SK-N-SH treated with all-trans-retinoic acid at 6 μM for 48 hours (cell line): ENCODE data around the gene TRIM13.

Experiments used
- ARNTL ChIP-seq: fragments of 450-650 bp; formaldehyde crosslinking; IDR thresholded peaks from 2 replicates; pipeline ENCODE4 v1.5.0; 2020; ENCODE audit warnings: low read depth, mild to moderate bottlenecking, moderate library complexity, borderline replicate concordance
- ESRRG ChIP-seq: fragments of 250-450 bp; sonication (Bioruptor Pico); IDR thresholded peaks from 2 replicates; pipeline ENCODE4 v1.6.1; 2021; ENCODE audit warnings: mild to moderate bottlenecking
- GLIS3 ChIP-seq: fragments of 250-450 bp; sonication (Bioruptor Pico); IDR thresholded peaks from 2 replicates; pipeline ENCODE4 v1.5.0; 2020; ENCODE audit warnings: mild to moderate bottlenecking, moderate library complexity
- PPARA ChIP-seq: fragments of 250-450 bp; sonication (Bioruptor Pico); IDR thresholded peaks from 2 replicates; pipeline ENCODE4 v1.5.0; 2020; ENCODE audit warnings: mild to moderate bottlenecking, borderline replicate concordance
- ZC3H10 ChIP-seq: fragments of 250-450 bp; sonication (Bioruptor Pico); IDR thresholded peaks from 2 replicates; pipeline ENCODE4 v1.5.1; 2021; ENCODE audit warnings: mild to moderate bottlenecking, moderate library complexity
- ZFP30 ChIP-seq: fragments of 450-650 bp; formaldehyde crosslinking; IDR thresholded peaks from 2 replicates; pipeline ENCODE4 v1.5.0; 2022; ENCODE audit warnings: mild to moderate bottlenecking, moderate library complexity
- ZNF565 ChIP-seq: fragments of 450-650 bp; formaldehyde crosslinking; conservative IDR thresholded peaks from 2 replicates; pipeline ENCODE4 v1.5.0; 2020; ENCODE audit warnings: low read depth, mild to moderate bottlenecking, moderate library complexity
- TF ChIP-seq, protein P1 (sequence below): fragments of 250-450 bp; sonication (Bioruptor Pico); IDR thresholded peaks from 2 replicates; pipeline ENCODE4 v1.5.0; 2020; ENCODE audit warnings: mild to moderate bottlenecking, moderate library complexity
- TF ChIP-seq, protein P2 (sequence below): fragments of 250-450 bp; sonication (Bioruptor Pico); IDR thresholded peaks from 2 replicates; pipeline ENCODE4 v1.5.1; 2021; ENCODE audit warnings: mild to moderate bottlenecking, moderate library complexity
- TF ChIP-seq, protein P3 (sequence below): fragments of 250-450 bp; sonication (Bioruptor Pico); IDR thresholded peaks from 2 replicates; pipeline ENCODE4 v1.8.0; 2020; ENCODE audit warnings: mild to moderate bottlenecking, moderate library complexity, borderline replicate concordance
- TF ChIP-seq, protein P4 (sequence below): fragments of 250-450 bp; sonication (Bioruptor Pico); IDR thresholded peaks from 2 replicates; pipeline ENCODE4 v1.8.0; 2021; ENCODE audit warnings: low read depth, mild to moderate bottlenecking, moderate library complexity, borderline replicate concordance

DNA sequence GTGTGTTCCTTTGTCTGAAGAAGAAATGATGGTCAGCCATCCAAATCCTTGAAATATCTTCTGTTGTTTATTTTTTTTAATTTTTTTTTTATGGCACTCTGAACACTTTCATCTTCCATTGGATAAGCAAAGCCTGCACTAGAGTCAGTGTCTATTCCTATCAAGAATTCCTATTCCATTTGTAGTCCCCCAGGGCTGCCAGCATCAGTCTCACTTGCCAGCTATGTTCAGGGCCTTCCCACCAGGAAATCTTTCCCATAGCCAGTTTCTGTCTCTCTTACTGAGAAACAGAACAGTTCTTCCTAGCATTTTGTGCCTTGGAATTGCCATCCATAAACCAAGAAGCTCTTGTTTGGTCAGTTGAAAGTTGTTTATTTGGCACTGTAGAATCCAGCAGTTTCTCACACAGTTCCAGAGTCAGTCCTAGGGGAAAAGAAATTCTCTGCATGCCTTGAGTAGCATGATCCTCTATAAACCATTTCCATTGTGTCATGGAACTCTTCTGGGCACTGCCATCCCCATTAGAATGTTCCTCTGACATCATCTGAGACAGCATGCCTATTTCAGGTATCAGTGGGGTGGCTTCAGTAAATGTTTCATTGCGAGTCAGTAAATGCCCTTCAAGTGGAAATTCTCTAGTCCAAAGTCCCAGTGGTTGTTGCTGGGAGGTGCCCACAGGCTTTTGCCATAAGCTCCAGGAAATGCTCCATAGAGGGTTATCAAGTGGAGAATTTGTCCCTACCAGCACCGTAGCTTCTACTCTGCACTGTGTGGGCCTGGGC, 42.0 kb upstream of the TRIM13 start:
- no peak for TF ChIP-seq ARNTL (CRISPR knock-in tag)
- TF ChIP-seq, protein P1, sequence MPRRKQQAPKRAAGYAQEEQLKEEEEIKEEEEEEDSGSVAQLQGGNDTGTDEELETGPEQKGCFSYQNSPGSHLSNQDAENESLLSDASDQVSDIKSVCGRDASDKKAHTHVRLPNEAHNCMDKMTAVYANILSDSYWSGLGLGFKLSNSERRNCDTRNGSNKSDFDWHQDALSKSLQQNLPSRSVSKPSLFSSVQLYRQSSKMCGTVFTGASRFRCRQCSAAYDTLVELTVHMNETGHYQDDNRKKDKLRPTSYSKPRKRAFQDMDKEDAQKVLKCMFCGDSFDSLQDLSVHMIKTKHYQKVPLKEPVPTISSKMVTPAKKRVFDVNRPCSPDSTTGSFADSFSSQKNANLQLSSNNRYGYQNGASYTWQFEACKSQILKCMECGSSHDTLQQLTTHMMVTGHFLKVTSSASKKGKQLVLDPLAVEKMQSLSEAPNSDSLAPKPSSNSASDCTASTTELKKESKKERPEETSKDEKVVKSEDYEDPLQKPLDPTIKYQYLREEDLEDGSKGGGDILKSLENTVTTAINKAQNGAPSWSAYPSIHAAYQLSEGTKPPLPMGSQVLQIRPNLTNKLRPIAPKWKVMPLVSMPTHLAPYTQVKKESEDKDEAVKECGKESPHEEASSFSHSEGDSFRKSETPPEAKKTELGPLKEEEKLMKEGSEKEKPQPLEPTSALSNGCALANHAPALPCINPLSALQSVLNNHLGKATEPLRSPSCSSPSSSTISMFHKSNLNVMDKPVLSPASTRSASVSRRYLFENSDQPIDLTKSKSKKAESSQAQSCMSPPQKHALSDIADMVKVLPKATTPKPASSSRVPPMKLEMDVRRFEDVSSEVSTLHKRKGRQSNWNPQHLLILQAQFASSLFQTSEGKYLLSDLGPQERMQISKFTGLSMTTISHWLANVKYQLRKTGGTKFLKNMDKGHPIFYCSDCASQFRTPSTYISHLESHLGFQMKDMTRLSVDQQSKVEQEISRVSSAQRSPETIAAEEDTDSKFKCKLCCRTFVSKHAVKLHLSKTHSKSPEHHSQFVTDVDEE, result no peak
- TF ChIP-seq, protein P2, sequence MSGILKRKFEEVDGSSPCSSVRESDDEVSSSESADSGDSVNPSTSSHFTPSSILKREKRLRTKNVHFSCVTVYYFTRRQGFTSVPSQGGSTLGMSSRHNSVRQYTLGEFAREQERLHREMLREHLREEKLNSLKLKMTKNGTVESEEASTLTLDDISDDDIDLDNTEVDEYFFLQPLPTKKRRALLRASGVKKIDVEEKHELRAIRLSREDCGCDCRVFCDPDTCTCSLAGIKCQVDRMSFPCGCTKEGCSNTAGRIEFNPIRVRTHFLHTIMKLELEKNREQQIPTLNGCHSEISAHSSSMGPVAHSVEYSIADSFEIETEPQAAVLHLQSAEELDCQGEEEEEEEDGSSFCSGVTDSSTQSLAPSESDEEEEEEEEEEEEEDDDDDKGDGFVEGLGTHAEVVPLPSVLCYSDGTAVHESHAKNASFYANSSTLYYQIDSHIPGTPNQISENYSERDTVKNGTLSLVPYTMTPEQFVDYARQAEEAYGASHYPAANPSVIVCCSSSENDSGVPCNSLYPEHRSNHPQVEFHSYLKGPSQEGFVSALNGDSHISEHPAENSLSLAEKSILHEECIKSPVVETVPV (CRISPR knock-in tag), result no peak
- TF ChIP-seq, protein P3, sequence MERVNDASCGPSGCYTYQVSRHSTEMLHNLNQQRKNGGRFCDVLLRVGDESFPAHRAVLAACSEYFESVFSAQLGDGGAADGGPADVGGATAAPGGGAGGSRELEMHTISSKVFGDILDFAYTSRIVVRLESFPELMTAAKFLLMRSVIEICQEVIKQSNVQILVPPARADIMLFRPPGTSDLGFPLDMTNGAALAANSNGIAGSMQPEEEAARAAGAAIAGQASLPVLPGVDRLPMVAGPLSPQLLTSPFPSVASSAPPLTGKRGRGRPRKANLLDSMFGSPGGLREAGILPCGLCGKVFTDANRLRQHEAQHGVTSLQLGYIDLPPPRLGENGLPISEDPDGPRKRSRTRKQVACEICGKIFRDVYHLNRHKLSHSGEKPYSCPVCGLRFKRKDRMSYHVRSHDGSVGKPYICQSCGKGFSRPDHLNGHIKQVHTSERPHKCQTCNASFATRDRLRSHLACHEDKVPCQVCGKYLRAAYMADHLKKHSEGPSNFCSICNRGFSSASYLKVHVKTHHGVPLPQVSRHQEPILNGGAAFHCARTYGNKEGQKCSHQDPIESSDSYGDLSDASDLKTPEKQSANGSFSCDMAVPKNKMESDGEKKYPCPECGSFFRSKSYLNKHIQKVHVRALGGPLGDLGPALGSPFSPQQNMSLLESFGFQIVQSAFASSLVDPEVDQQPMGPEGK (CRISPR knock-in tag), result no peak
- no peak for TF ChIP-seq ZFP30
- TF ChIP-seq GLIS3 (CRISPR knock-in tag), result no peak
- no peak for TF ChIP-seq ZC3H10 (CRISPR knock-in tag)
- TF ChIP-seq PPARA, result no peak
- TF ChIP-seq, protein P4, sequence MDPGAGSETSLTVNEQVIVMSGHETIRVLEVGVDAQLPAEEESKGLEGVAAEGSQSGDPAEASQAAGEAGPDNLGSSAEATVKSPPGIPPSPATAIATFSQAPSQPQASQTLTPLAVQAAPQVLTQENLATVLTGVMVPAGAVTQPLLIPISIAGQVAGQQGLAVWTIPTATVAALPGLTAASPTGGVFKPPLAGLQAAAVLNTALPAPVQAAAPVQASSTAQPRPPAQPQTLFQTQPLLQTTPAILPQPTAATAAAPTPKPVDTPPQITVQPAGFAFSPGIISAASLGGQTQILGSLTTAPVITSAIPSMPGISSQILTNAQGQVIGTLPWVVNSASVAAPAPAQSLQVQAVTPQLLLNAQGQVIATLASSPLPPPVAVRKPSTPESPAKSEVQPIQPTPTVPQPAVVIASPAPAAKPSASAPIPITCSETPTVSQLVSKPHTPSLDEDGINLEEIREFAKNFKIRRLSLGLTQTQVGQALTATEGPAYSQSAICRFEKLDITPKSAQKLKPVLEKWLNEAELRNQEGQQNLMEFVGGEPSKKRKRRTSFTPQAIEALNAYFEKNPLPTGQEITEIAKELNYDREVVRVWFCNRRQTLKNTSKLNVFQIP (CRISPR knock-in tag), result no peak
- no peak for TF ChIP-seq ZNF565 (CRISPR knock-in tag)
- TF ChIP-seq ESRRG, result no peak
